ENCODE measurements around the gene TRPM4. TPM values are rescaled to one million over a fixed set of nuclear protein-coding genes. Genes with fewer than 3 reads are reported as not detected.

TRPM4 gene
- total and polyA plus RNA-seq, 2 experiments from 2014 or later = 16.5 to 25.7 TPM

DNA sequence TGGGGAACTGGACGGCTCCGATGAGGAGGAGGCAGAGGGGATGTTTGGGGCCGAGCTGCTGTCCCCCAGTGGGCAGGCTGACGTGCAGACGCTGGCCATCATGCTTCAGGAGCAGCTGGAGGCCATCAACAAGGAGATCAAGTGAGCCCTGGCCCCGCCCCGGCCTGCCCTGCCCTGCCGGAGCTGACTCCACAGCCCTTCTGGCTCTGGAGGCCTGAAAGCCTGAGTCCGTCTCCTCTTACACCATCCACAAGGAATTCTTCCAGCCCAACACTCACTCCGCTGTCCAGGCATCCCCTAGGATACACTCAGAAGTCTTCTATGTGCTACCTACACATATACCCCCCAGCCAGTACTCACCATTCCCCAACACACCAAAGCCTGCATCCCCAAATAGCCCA is 20.8 kb upstream of the TRPM4 start:
- Mint-ChIP-seq H3K27ac (no peak overlapping the region), H3K27me3 (ENCODE audit: insufficient read depth, low read depth, poor library complexity) (peaks cover 13% of the 10 kb centered on the region), H3K4me1 (peaks cover 21% of the 10 kb centered on the region; the same call in 2 of the 3 replicates), H3K9me3 (no peaks in the 10 kb centered on the region), H3K4me3 (no peak overlapping the region), H3K36me3 (ENCODE audit: low read depth) (peaks cover 39% of the 10 kb centered on the region)
- no peaks in the 10 kb centered on the region for H3K27me3 ChIP-seq (ENCODE audit: insufficient read depth)
- H3K4me2 ChIP-seq = no peak overlapping the region
- H3K4me1 ChIP-seq (ENCODE audit: insufficient read depth) = peaks cover 11% of the 10 kb centered on the region
- no peak for DNase-seq (ENCODE audit: low spot score)
- TF ChIP-seq, protein P1, sequence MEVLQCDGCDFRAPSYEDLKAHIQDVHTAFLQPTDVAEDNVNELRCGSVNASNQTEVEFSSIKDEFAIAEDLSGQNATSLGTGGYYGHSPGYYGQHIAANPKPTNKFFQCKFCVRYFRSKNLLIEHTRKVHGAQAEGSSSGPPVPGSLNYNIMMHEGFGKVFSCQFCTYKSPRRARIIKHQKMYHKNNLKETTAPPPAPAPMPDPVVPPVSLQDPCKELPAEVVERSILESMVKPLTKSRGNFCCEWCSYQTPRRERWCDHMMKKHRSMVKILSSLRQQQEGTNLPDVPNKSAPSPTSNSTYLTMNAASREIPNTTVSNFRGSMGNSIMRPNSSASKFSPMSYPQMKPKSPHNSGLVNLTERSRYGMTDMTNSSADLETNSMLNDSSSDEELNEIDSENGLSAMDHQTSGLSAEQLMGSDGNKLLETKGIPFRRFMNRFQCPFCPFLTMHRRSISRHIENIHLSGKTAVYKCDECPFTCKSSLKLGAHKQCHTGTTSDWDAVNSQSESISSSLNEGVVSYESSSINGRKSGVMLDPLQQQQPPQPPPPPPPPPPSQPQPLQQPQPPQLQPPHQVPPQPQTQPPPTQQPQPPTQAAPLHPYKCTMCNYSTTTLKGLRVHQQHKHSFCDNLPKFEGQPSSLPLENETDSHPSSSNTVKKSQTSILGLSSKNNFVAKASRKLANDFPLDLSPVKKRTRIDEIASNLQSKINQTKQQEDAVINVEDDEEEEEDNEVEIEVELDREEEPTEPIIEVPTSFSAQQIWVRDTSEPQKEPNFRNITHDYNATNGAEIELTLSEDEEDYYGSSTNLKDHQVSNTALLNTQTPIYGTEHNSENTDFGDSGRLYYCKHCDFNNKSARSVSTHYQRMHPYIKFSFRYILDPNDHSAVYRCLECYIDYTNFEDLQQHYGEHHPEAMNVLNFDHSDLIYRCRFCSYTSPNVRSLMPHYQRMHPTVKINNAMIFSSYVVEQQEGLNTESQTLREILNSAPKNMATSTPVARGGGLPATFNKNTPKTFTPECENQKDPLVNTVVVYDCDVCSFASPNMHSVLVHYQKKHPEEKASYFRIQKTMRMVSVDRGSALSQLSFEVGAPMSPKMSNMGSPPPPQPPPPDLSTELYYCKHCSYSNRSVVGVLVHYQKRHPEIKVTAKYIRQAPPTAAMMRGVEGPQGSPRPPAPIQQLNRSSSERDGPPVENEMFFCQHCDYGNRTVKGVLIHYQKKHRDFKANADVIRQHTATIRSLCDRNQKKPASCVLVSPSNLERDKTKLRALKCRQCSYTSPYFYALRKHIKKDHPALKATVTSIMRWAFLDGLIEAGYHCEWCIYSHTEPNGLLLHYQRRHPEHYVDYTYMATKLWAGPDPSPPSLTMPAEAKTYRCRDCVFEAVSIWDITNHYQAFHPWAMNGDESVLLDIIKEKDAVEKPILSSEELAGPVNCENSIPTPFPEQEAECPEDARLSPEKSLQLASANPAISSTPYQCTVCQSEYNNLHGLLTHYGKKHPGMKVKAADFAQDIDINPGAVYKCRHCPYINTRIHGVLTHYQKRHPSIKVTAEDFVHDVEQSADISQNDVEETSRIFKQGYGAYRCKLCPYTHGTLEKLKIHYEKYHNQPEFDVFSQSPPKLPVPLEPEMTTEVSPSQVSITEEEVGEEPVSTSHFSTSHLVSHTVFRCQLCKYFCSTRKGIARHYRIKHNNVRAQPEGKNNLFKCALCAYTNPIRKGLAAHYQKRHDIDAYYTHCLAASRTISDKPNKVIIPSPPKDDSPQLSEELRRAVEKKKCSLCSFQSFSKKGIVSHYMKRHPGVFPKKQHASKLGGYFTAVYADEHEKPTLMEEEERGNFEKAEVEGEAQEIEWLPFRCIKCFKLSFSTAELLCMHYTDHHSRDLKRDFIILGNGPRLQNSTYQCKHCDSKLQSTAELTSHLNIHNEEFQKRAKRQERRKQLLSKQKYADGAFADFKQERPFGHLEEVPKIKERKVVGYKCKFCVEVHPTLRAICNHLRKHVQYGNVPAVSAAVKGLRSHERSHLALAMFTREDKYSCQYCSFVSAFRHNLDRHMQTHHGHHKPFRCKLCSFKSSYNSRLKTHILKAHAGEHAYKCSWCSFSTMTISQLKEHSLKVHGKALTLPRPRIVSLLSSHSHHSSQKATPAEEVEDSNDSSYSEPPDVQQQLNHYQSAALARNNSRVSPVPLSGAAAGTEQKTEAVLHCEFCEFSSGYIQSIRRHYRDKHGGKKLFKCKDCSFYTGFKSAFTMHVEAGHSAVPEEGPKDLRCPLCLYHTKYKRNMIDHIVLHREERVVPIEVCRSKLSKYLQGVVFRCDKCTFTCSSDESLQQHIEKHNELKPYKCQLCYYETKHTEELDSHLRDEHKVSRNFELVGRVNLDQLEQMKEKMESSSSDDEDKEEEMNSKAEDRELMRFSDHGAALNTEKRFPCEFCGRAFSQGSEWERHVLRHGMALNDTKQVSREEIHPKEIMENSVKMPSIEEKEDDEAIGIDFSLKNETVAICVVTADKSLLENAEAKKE (CRISPR knock-in tag; IDR thresholded peaks at IDR 0.05) = no peak
- TF ChIP-seq EZH2 (IDR thresholded peaks at IDR 0.05; ENCODE audit: low read depth, unreplicated experiment) = no peak
- H3K9me2 ChIP-seq (ENCODE audit: insufficient read depth) = no peaks in the 10 kb centered on the region
- no peak overlapping the region for H2AFZ ChIP-seq
- no peaks in the 10 kb centered on the region for H4K20me1 ChIP-seq (replicated peaks; ENCODE audit: insufficient read depth)
- no peak overlapping the region for H3K27ac ChIP-seq (ENCODE audit: low read depth)
- H3F3A ChIP-seq (replicated peaks; ENCODE audit: low read depth) = peaks cover 13% of the 10 kb centered on the region; the same call in 1 of the 2 replicates
- H3K36me3 ChIP-seq (ENCODE audit: insufficient read depth) = peaks cover 3% of the 10 kb centered on the region; the same call in 1 of the 2 replicates
- H3K79me2 ChIP-seq (replicated peaks; ENCODE audit: insufficient read depth) = no peaks in the 10 kb centered on the region
- H3K4me3 ChIP-seq = no peak overlapping the region
- ATAC-seq = no peak

DNA sequence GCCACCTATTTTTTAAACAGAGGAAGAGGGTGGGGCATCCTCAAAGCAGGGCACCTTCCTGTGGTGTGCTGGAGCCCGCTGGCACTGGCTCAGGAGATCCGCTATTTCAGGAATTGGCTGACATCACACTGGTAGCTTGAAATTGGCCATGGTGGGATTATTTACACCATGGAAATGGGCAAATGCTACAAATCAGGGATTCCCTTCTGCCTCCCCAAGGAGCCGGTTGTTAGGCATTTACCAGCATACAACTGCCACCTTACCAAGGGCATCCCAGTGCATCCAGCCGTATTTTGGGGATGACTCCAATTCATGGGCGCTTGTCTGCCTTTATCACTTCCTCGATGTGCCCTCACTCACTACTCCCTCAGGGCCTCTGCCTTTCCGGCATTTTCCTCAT is 16.6 kb upstream of the TRPM4 start:
- no peak for DNase-seq (ENCODE audit: low spot score)
- Mint-ChIP-seq H3K4me3 (peak overlapping the region; percentile 15; the same call in 2 of the 3 replicates), H3K27ac (no peak overlapping the region), H3K27me3 (ENCODE audit: insufficient read depth, low read depth, poor library complexity) (peaks cover 12% of the 10 kb centered on the region), H3K36me3 (ENCODE audit: low read depth) (peaks cover 13% of the 10 kb centered on the region), H3K9me3 (no peaks in the 10 kb centered on the region), H3K4me1 (peaks cover 18% of the 10 kb centered on the region)
- no peaks in the 10 kb centered on the region for H4K20me1 ChIP-seq (replicated peaks; ENCODE audit: insufficient read depth)
- H3K27ac ChIP-seq (ENCODE audit: low read depth) = no peak overlapping the region
- ATAC-seq = no peak
- H3K4me3 ChIP-seq = no peak overlapping the region
- H3K79me2 ChIP-seq (replicated peaks; ENCODE audit: insufficient read depth) = no peaks in the 10 kb centered on the region
- H3K4me1 ChIP-seq (ENCODE audit: insufficient read depth) = peaks cover 11% of the 10 kb centered on the region
- no peak overlapping the region for H3K4me2 ChIP-seq
- no peaks in the 10 kb centered on the region for H3K27me3 ChIP-seq (ENCODE audit: insufficient read depth)
- no peaks in the 10 kb centered on the region for H3K36me3 ChIP-seq (ENCODE audit: insufficient read depth)
- H3F3A ChIP-seq (replicated peaks; ENCODE audit: low read depth) = 0 out of 2 replicates have a peak, but pooled peaks cover 5% of the 10 kb centered on the region
- no peak overlapping the region for H2AFZ ChIP-seq
- H3K9me2 ChIP-seq (ENCODE audit: insufficient read depth) = no peaks in the 10 kb centered on the region
- TF ChIP-seq EZH2 (IDR thresholded peaks at IDR 0.05; ENCODE audit: low read depth, unreplicated experiment) (no peak), NANOG (IDR thresholded peaks at IDR 0.05; ENCODE audit: borderline replicate concordance) (no peak)
- TF ChIP-seq, protein P1 (CRISPR knock-in tag; IDR thresholded peaks at IDR 0.05) = no peak
